Colon (tissue), 2 donors: ENCODE measurements around the gene ENOX2.
"Not testable (repeated sequence)": the region's sequence is repeated elsewhere in the genome, so short reads cannot be mapped to it uniquely, and the experiment has no call there.

Experiments
- FAIRE-seq: peaks from 2 replicates; lab custom pipeline; 2012; peaks lifted over from hg19 to GRCh38; lab: Jason Lieb, UNC
- donor health status: control.
- donor health status: control.

The ENOX2 gene

GRCh38 chrX:130902783-130903613 is at the start of gene ENOX2:
TSS of gene ENOX2 (minus strand) at chrX:130903209. CDS start at chrX:130703216, 199,993 bp downstream.
- FAIRE-seq: peak; percentile 98

GRCh38 chrX:130952266-130953043 is 49.4 kb upstream of the ENOX2 start:
- no peak for FAIRE-seq

- FAIRE-seq: no peak
Observed at GRCh38 chrX:130944230-130944629, 41.2 kb upstream of the ENOX2 start.

- FAIRE-seq: peak; percentile 96
Observed at GRCh38 chrX:130937101-130937500, 34.1 kb upstream of the ENOX2 start.

- FAIRE-seq: no peak
Observed at GRCh38 chrX:130933358-130933757, 30.3 kb upstream of the ENOX2 start.

GRCh38 chrX:130920405-130920804 is 17.4 kb upstream of the ENOX2 start:
- FAIRE-seq: not testable (repeated sequence)

GRCh38 chrX:130919676-130920075 is 16.7 kb upstream of the ENOX2 start:
- FAIRE-seq: peak; percentile 28

GRCh38 chrX:130918498-130918897 is 15.5 kb upstream of the ENOX2 start:
- FAIRE-seq: peak; percentile 36

GRCh38 chrX:130916636-130917422 is 13.8 kb upstream of the ENOX2 start:
- no peak for FAIRE-seq

GRCh38 chrX:130915302-130915701 is 12.3 kb upstream of the ENOX2 start:
- FAIRE-seq: no peak

- no peak for FAIRE-seq
Observed at GRCh38 chrX:130909469-130910136, 6.6 kb upstream of the ENOX2 start.

- FAIRE-seq: peak; percentile 85
Observed at GRCh38 chrX:130906776-130907175, 3.8 kb upstream of the ENOX2 start.

- no peak for FAIRE-seq
Observed at GRCh38 chrX:130902446-130902782, 595 bp downstream of the ENOX2 start.

GRCh38 chrX:130896802-130897501 is 6.1 kb downstream of the ENOX2 start:
- FAIRE-seq: no peak

GRCh38 chrX:130896026-130896425 is 7.0 kb downstream of the ENOX2 start:
- FAIRE-seq: no peak

- FAIRE-seq: no peak
Observed at GRCh38 chrX:130895299-130895698, 7.7 kb downstream of the ENOX2 start.

- FAIRE-seq: no peak
Observed at GRCh38 chrX:130893356-130894085, 9.5 kb downstream of the ENOX2 start.

GRCh38 chrX:130887376-130887775 is 15.6 kb downstream of the ENOX2 start:
- FAIRE-seq: no peak

- no peak for FAIRE-seq
Observed at GRCh38 chrX:130885996-130886395, 17.0 kb downstream of the ENOX2 start.

- peak; percentile 31 for FAIRE-seq
Observed at GRCh38 chrX:130885508-130885907, 17.5 kb downstream of the ENOX2 start.

GRCh38 chrX:130884627-130885026 is 18.4 kb downstream of the ENOX2 start:
- FAIRE-seq: peak; percentile 51
